Measurements from ENCODE around the gene AEBP2. TPM values are rescaled to one million over a fixed set of nuclear protein-coding genes. Genes with fewer than 3 reads are reported as not detected.

Gene AEBP2
- total RNA-seq, 2 donors from 2014 or later = 37.8 to 78.4 TPM

DNA sequence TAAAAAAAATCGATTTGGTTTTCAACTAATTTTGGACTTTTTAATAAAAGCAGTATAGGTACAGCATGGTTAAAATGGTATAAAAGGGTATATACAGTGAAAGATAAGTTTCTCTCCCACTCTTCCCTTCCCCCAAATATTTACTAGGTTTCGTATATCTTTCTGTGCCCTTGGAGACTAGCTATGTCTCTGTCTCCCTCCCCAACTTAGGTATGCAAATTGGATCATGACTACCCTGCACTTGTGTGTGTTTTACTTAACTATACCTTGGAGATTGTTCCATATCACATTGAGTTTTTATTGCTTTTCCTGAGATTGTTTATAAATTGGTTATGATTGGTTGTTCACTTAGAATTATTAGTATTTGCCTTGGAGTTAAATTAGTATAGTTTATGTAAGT lies 19.4 kb downstream of the AEBP2 start:
- Histone ChIP-seq H3K9me3 (ENCODE audit: control insufficient read depth, low read length) (no peaks in the 10 kb centered on the region), H3K4me1 (ENCODE audit: control insufficient read depth, insufficient read depth, low read length) (no peaks in the 10 kb centered on the region), H3K4me3 (ENCODE audit: low read length) (no peak overlapping the region), H3K27ac (ENCODE audit: low read depth, low read length) (no peak overlapping the region), H3K9ac (ENCODE audit: extremely low read depth, low read length, poor library complexity, severe bottlenecking) (no peak overlapping the region), H3K27me3 (ENCODE audit: control insufficient read depth, insufficient read depth, low read length, poor library complexity, severe bottlenecking) (no peaks in the 10 kb centered on the region), H3K36me3 (ENCODE audit: control insufficient read depth, insufficient read depth, low read length) (peaks cover 21% of the 10 kb centered on the region)
- Mint-ChIP-seq H3K36me3 (ENCODE audit: low read depth) (peaks cover 47% of the 10 kb centered on the region), H3K9me3 (no peaks in the 10 kb centered on the region), H3K4me3 (no peak overlapping the region), H3K27me3 (ENCODE audit: insufficient read depth) (no peaks in the 10 kb centered on the region), H3K4me1 (peaks cover 34% of the 10 kb centered on the region), H3K27ac (no peak overlapping the region)
- DNase-seq = no peak
- TF ChIP-seq, protein P1, sequence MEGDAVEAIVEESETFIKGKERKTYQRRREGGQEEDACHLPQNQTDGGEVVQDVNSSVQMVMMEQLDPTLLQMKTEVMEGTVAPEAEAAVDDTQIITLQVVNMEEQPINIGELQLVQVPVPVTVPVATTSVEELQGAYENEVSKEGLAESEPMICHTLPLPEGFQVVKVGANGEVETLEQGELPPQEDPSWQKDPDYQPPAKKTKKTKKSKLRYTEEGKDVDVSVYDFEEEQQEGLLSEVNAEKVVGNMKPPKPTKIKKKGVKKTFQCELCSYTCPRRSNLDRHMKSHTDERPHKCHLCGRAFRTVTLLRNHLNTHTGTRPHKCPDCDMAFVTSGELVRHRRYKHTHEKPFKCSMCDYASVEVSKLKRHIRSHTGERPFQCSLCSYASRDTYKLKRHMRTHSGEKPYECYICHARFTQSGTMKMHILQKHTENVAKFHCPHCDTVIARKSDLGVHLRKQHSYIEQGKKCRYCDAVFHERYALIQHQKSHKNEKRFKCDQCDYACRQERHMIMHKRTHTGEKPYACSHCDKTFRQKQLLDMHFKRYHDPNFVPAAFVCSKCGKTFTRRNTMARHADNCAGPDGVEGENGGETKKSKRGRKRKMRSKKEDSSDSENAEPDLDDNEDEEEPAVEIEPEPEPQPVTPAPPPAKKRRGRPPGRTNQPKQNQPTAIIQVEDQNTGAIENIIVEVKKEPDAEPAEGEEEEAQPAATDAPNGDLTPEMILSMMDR (conservative IDR thresholded peaks at IDR 0.05) = no peak
- WGBS, 2 experiments (ENCODE audit: insufficient coverage in 1 of 2, insufficient read length in 1 of 2) = 100% methylated on average over 2 of the region's 2 CpGs; no CpG with 5 or more reads in 1 of the 2 experiments

DNA sequence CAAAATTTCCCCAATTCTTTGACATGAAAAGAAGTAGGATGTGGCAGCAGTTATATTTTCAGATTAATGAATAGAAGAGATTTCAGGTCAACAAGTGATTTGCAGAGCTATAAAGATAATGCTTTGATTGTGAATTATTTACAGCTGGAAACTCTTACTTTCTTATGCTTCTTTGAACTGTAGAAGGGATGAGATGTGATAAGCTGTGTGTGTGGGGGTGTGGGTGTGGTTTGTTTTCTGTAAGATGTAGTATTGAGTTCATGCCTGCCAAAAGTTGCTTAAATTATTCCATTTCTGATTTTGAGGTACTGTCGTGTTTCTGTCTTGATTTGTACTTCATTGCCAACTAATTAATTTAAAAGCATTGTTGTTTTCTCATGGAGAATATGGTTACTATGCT lies 22.7 kb downstream of the AEBP2 start:
- Histone ChIP-seq H3K27ac (ENCODE audit: low read depth, low read length) (no peak overlapping the region), H3K4me3 (ENCODE audit: low read length) (no peak overlapping the region), H3K9me3 (ENCODE audit: control insufficient read depth, low read length) (peaks cover 5% of the 10 kb centered on the region), H3K36me3 (ENCODE audit: control insufficient read depth, insufficient read depth, low read length) (peaks cover 39% of the 10 kb centered on the region), H3K4me1 (ENCODE audit: control insufficient read depth, insufficient read depth, low read length) (no peaks in the 10 kb centered on the region), H3K9ac (ENCODE audit: extremely low read depth, low read length, poor library complexity, severe bottlenecking) (no peak overlapping the region), H3K27me3 (ENCODE audit: control insufficient read depth, insufficient read depth, low read length, poor library complexity, severe bottlenecking) (no peaks in the 10 kb centered on the region)
- peak overlapping the region; percentile 18 for H3K27ac Mint-ChIP-seq
- H3K4me3 Mint-ChIP-seq = no peak overlapping the region
- no peaks in the 10 kb centered on the region for H3K27me3 Mint-ChIP-seq (ENCODE audit: insufficient read depth)
- TF ChIP-seq, protein P1 (conservative IDR thresholded peaks at IDR 0.05) = no peak
- peaks cover 57% of the 10 kb centered on the region for H3K36me3 Mint-ChIP-seq (ENCODE audit: low read depth)
- H3K4me1 Mint-ChIP-seq = peaks cover 21% of the 10 kb centered on the region
- H3K9me3 Mint-ChIP-seq = no peaks in the 10 kb centered on the region
- WGBS, 2 experiments (ENCODE audit: insufficient coverage in 1 of 2, insufficient read length in 1 of 2) = 100% methylated on average over 1 of the region's 1 CpG; no CpG with 5 or more reads in 1 of the 2 experiments
- no peak for DNase-seq

DNA sequence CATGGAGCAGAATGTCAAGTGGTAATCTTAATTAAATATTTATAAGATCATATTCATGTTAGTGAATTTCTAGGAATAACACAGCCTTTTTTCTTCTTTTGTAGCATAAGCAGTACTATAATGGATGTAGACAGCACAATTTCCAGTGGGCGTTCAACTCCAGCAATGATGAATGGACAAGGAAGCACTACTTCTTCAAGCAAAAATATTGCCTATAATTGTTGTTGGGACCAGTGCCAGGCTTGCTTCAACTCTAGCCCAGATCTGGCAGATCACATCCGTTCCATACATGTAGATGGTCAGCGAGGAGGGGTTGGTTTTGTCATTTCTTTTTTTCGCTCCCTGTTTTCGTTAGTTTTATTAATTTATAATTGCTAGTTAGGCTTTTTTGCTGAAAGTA lies 23.1 kb downstream of the AEBP2 start:
- DNase-seq = no peak
- Mint-ChIP-seq H3K9me3 (no peaks in the 10 kb centered on the region), H3K4me1 (peaks cover 17% of the 10 kb centered on the region), H3K27ac (peak overlapping the region; percentile 18), H3K27me3 (ENCODE audit: insufficient read depth) (no peaks in the 10 kb centered on the region), H3K36me3 (ENCODE audit: low read depth) (peaks cover 57% of the 10 kb centered on the region), H3K4me3 (no peak overlapping the region)
- Histone ChIP-seq H3K4me3 (ENCODE audit: low read length) (no peak overlapping the region), H3K27ac (ENCODE audit: low read depth, low read length) (no peak overlapping the region), H3K27me3 (ENCODE audit: control insufficient read depth, insufficient read depth, low read length, poor library complexity, severe bottlenecking) (no peaks in the 10 kb centered on the region), H3K9ac (ENCODE audit: extremely low read depth, low read length, poor library complexity, severe bottlenecking) (no peak overlapping the region), H3K9me3 (ENCODE audit: control insufficient read depth, low read length) (peaks cover 5% of the 10 kb centered on the region), H3K4me1 (ENCODE audit: control insufficient read depth, insufficient read depth, low read length) (no peaks in the 10 kb centered on the region), H3K36me3 (ENCODE audit: control insufficient read depth, insufficient read depth, low read length) (peaks cover 42% of the 10 kb centered on the region)
- WGBS, 2 experiments (ENCODE audit: insufficient coverage in 1 of 2, insufficient read length in 1 of 2) = 93 to 100% methylated on average over 3 to 5 of the region's 5 CpGs
- TF ChIP-seq, protein P1 (conservative IDR thresholded peaks at IDR 0.05) = no peak

Measured in endodermal cell (in vitro differentiated cells).